Keratinocyte (primary cell): ENCODE measurements around the gene HHIPL1. TPM values are rescaled to one million over a fixed set of nuclear protein-coding genes. Genes with fewer than 3 reads are reported as not detected.

ENCODE experiments used
- DNase-seq: peaks from one replicate; pipeline ENCODE4 v3.0.0-alpha.2; 2011; ENCODE audit warnings: low read depth, missing footprints, low spot score
- FAIRE-seq: peaks from 2 replicates; lab custom pipeline; 2011; peaks lifted over from hg19 to GRCh38; lab: Jason Lieb, UNC
- H2AFZ ChIP-seq: 2 replicates; pipeline ENCODE4 v1.6.0; 2012; ENCODE audit warnings: low read length, control low read depth, inconsistent platforms; ENCODE audit not compliant: control insufficient read depth
- H3K27ac ChIP-seq: 2 replicates; pipeline ENCODE4 v1.5.1; 2011; ENCODE audit warnings: low read length; ENCODE audit not compliant: control insufficient read depth, insufficient read depth
- H3K27me3 ChIP-seq: 3 replicates; pipeline ENCODE4 v1.6.0; 2011; ENCODE audit warnings: low read length; ENCODE audit not compliant: control insufficient read depth, insufficient read depth; ENCODE audit errors: extremely low read depth
- H3K36me3 ChIP-seq, 2 experiments: 2 replicates in 1 of 2; 3 replicates in 1 of 2; pipeline ENCODE4 v1.5.1; 2011; ENCODE audit warnings: low read length in 2 of 2, mild to moderate bottlenecking in 1 of 2; ENCODE audit not compliant: control insufficient read depth in 2 of 2, insufficient read depth in 2 of 2; ENCODE audit errors: extremely low read depth in 1 of 2
- H3K4me1 ChIP-seq: 3 replicates; pipeline ENCODE4 v1.5.1; 2011; ENCODE audit warnings: low read length; ENCODE audit not compliant: control insufficient read depth, insufficient read depth; ENCODE audit errors: extremely low read depth
- H3K4me2 ChIP-seq: 3 replicates; pipeline ENCODE4 v1.6.0; 2011; ENCODE audit warnings: low read depth, low read length; ENCODE audit not compliant: control insufficient read depth, insufficient read depth; ENCODE audit errors: extremely low read depth
- H3K4me3 ChIP-seq, 3 experiments: fragments of 200-600 bp in 1 of 3; sonication (generic) in 1 of 3; 2 replicates in 2 of 3; 3 replicates in 1 of 3; pipeline ENCODE4 v1.5.1; 2011 to 2016; ENCODE audit warnings: low read length in 3 of 3, mild to moderate bottlenecking in 3 of 3, control low read depth in 2 of 3, inconsistent platforms in 1 of 3, low read depth in 1 of 3, mixed read lengths in 1 of 3, mixed run types in 1 of 3, moderate library complexity in 1 of 3; ENCODE audit not compliant: control insufficient read depth in 2 of 3, insufficient read depth in 2 of 3; ENCODE audit errors: extremely low read depth in 1 of 3
- H3K79me2 ChIP-seq: 2 replicates; pipeline ENCODE4 v1.6.0; 2012; ENCODE audit warnings: low read length; ENCODE audit not compliant: control insufficient read depth, insufficient read depth
- H3K9ac ChIP-seq: 3 replicates; pipeline ENCODE4 v1.6.0; 2011; ENCODE audit warnings: low read length; ENCODE audit not compliant: control insufficient read depth, insufficient read depth; ENCODE audit errors: extremely low read depth
- H3K9me1 ChIP-seq: 3 replicates; pipeline ENCODE4 v1.6.0; 2011; ENCODE audit warnings: low read length; ENCODE audit not compliant: control insufficient read depth, insufficient read depth; ENCODE audit errors: extremely low read depth
- H3K9me3 ChIP-seq: 2 replicates; pipeline ENCODE4 v1.5.1; 2012; ENCODE audit warnings: low read depth, low read length; ENCODE audit not compliant: control insufficient read depth
- H4K20me1 ChIP-seq: 3 replicates; pipeline ENCODE4 v1.6.0; 2011; ENCODE audit warnings: low read length; ENCODE audit not compliant: control insufficient read depth, insufficient read depth; ENCODE audit errors: extremely low read depth
- EZH2 ChIP-seq: IDR thresholded peaks from one replicate; pipeline ENCODE4 v1.6.1; 2012; ENCODE audit warnings: inconsistent platforms, mild to moderate bottlenecking, low read length, moderate library complexity
- dilution Hi-C: fragments of 300-500 bp; cut with MboI; formaldehyde crosslinking; loops from one replicate; pipeline ENCODE4 v1.7.0; 2020; ENCODE audit warnings: low sequenced_read_pairs; ENCODE audit not compliant: extremely low pct_ligation_motif_present
- polyA plus RNA-seq, 5 experiments: library from polyadenylated mRNA; depleted of rRNA in 3 of 5; stranded (reverse) in 3 of 5; stranded (forward) in 1 of 5; unstranded in 1 of 5; fragments of >200 nt; gene quantifications; 1 replicate in 1 of 5; 2 replicates in 3 of 5; 3 replicates in 1 of 5; pipeline versions ENCODE4 v1.2.1 to v1.2.3, GENCODE V29; 2011 to 2012; ENCODE audit warnings: missing spikeins in 2 of 5, low read depth in 1 of 5, low replicate concordance in 1 of 5
- TF ChIP-seq, protein P1 (sequence below), 3 experiments: IDR thresholded peaks in 1 of 3; conservative IDR thresholded peaks in 1 of 3; optimal IDR thresholded peaks in 1 of 3; 2 replicates in 2 of 3; 3 replicates in 1 of 3; pipeline versions ENCODE3 to v1.5.1; 2011; ENCODE audit warnings: low read length in 3 of 3, mild to moderate bottlenecking in 3 of 3, moderate library complexity in 2 of 3, control low read depth in 1 of 3, inconsistent platforms in 1 of 3; ENCODE audit not compliant: insufficient read depth in 2 of 3; ENCODE audit errors: extremely low read depth in 1 of 3

Gene HHIPL1
- polyA plus RNA-seq, 1 donor (not counting 4 experiments of a cell fraction or from before 2014, with no cell fraction given): 0.08 TPM

DNA sequence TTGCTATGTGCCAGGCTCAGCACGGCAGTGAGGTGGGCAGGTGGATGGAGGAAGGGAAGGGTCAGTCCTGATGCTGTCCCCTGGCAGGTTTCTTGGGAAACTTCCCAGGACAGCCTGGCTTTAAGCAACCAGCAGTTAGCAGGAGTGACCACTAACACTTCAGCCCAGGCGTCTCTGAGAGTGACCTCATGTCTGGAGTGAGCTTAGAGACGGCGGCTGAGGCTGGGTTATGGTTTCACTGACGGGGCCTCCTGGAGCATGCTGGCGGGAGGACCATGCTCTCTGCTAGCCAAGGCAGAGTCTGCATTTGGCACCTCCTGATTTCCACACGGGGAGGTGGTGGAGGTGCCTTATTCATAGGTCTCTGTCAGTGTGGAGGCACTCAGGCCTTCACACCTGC, 2.5 kb downstream of the HHIPL1 start:
- Histone ChIP-seq H3K36me3 (no peaks in the 10 kb centered on the region), H3K9me3 (no peaks in the 10 kb centered on the region), H4K20me1 (no peaks in the 10 kb centered on the region), H3K27ac (no peak overlapping the region), H3K4me3 (no peak overlapping the region), H2AFZ (no peak overlapping the region), H3K4me2 (no peak overlapping the region), H3K9ac (no peak overlapping the region), H3K4me1 (no peaks in the 10 kb centered on the region), H3K79me2 (no peaks in the 10 kb centered on the region), H3K27me3 (peaks cover 27% of the 10 kb centered on the region), H3K9me1 (no peaks in the 10 kb centered on the region)
- no peak for TF ChIP-seq EZH2
- TF ChIP-seq, protein P1, sequence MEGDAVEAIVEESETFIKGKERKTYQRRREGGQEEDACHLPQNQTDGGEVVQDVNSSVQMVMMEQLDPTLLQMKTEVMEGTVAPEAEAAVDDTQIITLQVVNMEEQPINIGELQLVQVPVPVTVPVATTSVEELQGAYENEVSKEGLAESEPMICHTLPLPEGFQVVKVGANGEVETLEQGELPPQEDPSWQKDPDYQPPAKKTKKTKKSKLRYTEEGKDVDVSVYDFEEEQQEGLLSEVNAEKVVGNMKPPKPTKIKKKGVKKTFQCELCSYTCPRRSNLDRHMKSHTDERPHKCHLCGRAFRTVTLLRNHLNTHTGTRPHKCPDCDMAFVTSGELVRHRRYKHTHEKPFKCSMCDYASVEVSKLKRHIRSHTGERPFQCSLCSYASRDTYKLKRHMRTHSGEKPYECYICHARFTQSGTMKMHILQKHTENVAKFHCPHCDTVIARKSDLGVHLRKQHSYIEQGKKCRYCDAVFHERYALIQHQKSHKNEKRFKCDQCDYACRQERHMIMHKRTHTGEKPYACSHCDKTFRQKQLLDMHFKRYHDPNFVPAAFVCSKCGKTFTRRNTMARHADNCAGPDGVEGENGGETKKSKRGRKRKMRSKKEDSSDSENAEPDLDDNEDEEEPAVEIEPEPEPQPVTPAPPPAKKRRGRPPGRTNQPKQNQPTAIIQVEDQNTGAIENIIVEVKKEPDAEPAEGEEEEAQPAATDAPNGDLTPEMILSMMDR (optimal IDR thresholded peaks at IDR 0.05 in 1 of 3, IDR thresholded peaks at IDR 0.05 in 1 of 3, conservative IDR thresholded peaks at IDR 0.05 in 1 of 3; ENCODE audit: extremely low read depth in 1 of 3, insufficient read depth in 2 of 3, low read length in 3 of 3): no peak
- no peak for DNase-seq
- no peak for FAIRE-seq
- dilution Hi-C loops: no loop called here

GRCh38 chr14:99648027-99648784, 3.3 kb downstream of the HHIPL1 start:
- Histone ChIP-seq H3K9me1 (no peaks in the 10 kb centered on the region), H3K4me1 (no peaks in the 10 kb centered on the region), H3K4me3 (no peak overlapping the region), H3K36me3 (no peaks in the 10 kb centered on the region), H3K27me3 (peaks cover 27% of the 10 kb centered on the region), H3K4me2 (no peak overlapping the region), H3K9ac (no peak overlapping the region), H3K27ac (no peak overlapping the region), H3K79me2 (no peaks in the 10 kb centered on the region), H2AFZ (no peak overlapping the region), H3K9me3 (no peaks in the 10 kb centered on the region), H4K20me1 (no peaks in the 10 kb centered on the region)
- no peak for TF ChIP-seq EZH2
- TF ChIP-seq, protein P1 (optimal IDR thresholded peaks at IDR 0.05 in 1 of 3, IDR thresholded peaks at IDR 0.05 in 1 of 3, conservative IDR thresholded peaks at IDR 0.05 in 1 of 3; ENCODE audit: extremely low read depth in 1 of 3, insufficient read depth in 2 of 3, low read length in 3 of 3): no peak
- FAIRE-seq (no peak), DNase-seq (no peak)
- dilution Hi-C loops: no loop called here
